Measurements from ENCODE around the gene FUBP3. TPM values are rescaled to one million over a fixed set of nuclear protein-coding genes. Genes with fewer than 3 reads are reported as not detected.

The FUBP3 gene
- total RNA-seq, 1 experiment from 2014 or later = 78.6 TPM

- no peak overlapping the region for H3K56ac ChIP-seq (ENCODE audit: insufficient read length, low read depth, low read length)
- H3K4me3 Mint-ChIP-seq = peak overlapping the region in 1 of 2 experiments; percentile 73; a peak in 3 of 5 replicates
- no peak overlapping the region for H3K18ac ChIP-seq (ENCODE audit: insufficient read length, low read depth, low read length)
- no peak overlapping the region for H3K27ac Mint-ChIP-seq
- no peaks in the 10 kb centered on the region for H3K79me2 ChIP-seq (ENCODE audit: insufficient read depth, low read length)
- H3K23ac ChIP-seq (ENCODE audit: insufficient read length, low read depth, low read length) = no peak overlapping the region
- no CpG with 5 or more reads among the region's 60 CpGs for WGBS (ENCODE audit: extremely low coverage, insufficient read length, low lambda C conversion rate)
- no peaks in the 10 kb centered on the region for H3K9me3 ChIP-seq (ENCODE audit: control insufficient read depth, low read depth, low read length)
- H3K23me2 ChIP-seq (ENCODE audit: insufficient read length, low read depth, low read length, poor library complexity, severe bottlenecking) = peaks cover 8% of the 10 kb centered on the region
- H4K20me1 ChIP-seq (ENCODE audit: control insufficient read depth, insufficient read depth, insufficient read length) = no peaks in the 10 kb centered on the region
- no peak overlapping the region for H2BK120ac ChIP-seq (ENCODE audit: low read depth, low read length, poor library complexity, severe bottlenecking)
- peaks cover 97% of the 10 kb centered on the region for H3K27me3 Mint-ChIP-seq (ENCODE audit: low read depth)
- no peaks in the 10 kb centered on the region; the same call in 1 of the 2 replicates for H3K4me1 ChIP-seq (ENCODE audit: insufficient read depth, low read length)
- no peak overlapping the region for H4K8ac ChIP-seq (replicated peaks; ENCODE audit: insufficient read length, low read depth, low read length)
- no peak overlapping the region for H2BK15ac ChIP-seq (ENCODE audit: low read depth, low read length)
- no peak overlapping the region for H3K27ac ChIP-seq (ENCODE audit: insufficient read length, low read depth, low read length)
- no peaks in the 10 kb centered on the region; a peak in 3 of 5 replicates for H3K9me3 Mint-ChIP-seq
- peak overlapping the region; percentile 11 for H3K4me2 ChIP-seq (ENCODE audit: insufficient read depth, insufficient read length, low read length)
- no peak overlapping the region for H3T11ph ChIP-seq (ENCODE audit: low read length)
- no peak overlapping the region for H2AFZ ChIP-seq (ENCODE audit: low read length)
- no peak overlapping the region for H2AK5ac ChIP-seq (ENCODE audit: insufficient read length, low read length)
- H3K4me1 Mint-ChIP-seq = peaks cover 14 to 32% of the 10 kb centered on the region in 2 experiments
- H3K36me3 Mint-ChIP-seq (ENCODE audit: insufficient read depth in 1 of 3, low read depth in 3 of 3) = peaks cover 0 to 1% (median 0%) of the 10 kb centered on the region in 3 experiments; a peak in 2 of 7 replicates
- H4K91ac ChIP-seq (ENCODE audit: insufficient read length, low read depth, low read length) = no peak overlapping the region
- H3K14ac ChIP-seq (ENCODE audit: insufficient read depth, low read length) = no peak overlapping the region
- TF ChIP-seq CTCF (conservative IDR thresholded peaks at IDR 0.05) = no peak
- H3K9ac ChIP-seq (ENCODE audit: extremely low read depth, insufficient read length, low read length) = no peak overlapping the region
- H4K5ac ChIP-seq (ENCODE audit: insufficient read length, low read depth, low read length) = no peak overlapping the region
- no peak overlapping the region for H2BK5ac ChIP-seq (ENCODE audit: insufficient read length, low read length)
- H3K27me3 ChIP-seq (ENCODE audit: insufficient read depth, low read length) = peaks cover 67% of the 10 kb centered on the region
- no peaks in the 10 kb centered on the region for H3K79me1 ChIP-seq (ENCODE audit: insufficient read depth, low read depth, low read length, poor library complexity, severe bottlenecking)
- peak; percentile 44 for DNase-seq
- H2BK20ac ChIP-seq (ENCODE audit: low read depth, low read length, poor library complexity, severe bottlenecking) = no peak overlapping the region
- no peak overlapping the region for H2BK12ac ChIP-seq (ENCODE audit: insufficient read length, low read depth, low read length)
- no peak overlapping the region for H3K4ac ChIP-seq (ENCODE audit: low read depth, low read length)
These were observed 87.2 kb downstream of the FUBP3 start for GRCh38 chr9:130666393-130667119.

All from H9 (cell line).